HepG2 (cell line): ENCODE measurements around the gene NKX1-1. TPM values are rescaled to one million over a fixed set of nuclear protein-coding genes. Genes with fewer than 3 reads are reported as not detected.
"Not testable (repeated sequence)": the region's sequence is repeated elsewhere in the genome, so short reads cannot be mapped to it uniquely, and the experiment has no call there.

ENCODE experiments used
- ATAC-seq: fragments of 200-7000 bp; cut with Tn5 transposase; 3 replicates; pipeline ENCODE4 v1.9.1; 2020; ENCODE audit warnings: mild to moderate bottlenecking, moderate library complexity
- BruUV-seq: library from RNA; stranded (reverse); fragments of 400-500 nt; replicated peaks from 2 replicates; lab custom pipeline; 2021; lab: Mats Ljungman, UMichigan
- CTCF ChIA-PET: fragments of 300-600 bp; formaldehyde crosslinking; extraction: SDS; loops from one replicate; lab custom pipeline; 2021; ENCODE audit warnings: low total read pairs, inconsistent platforms, low intra/inter-chr PET ratio; lab: Yijun Ruan, JAX
- POLR2A ChIA-PET: fragments of 350-600 bp; sonication (Branson Sonifier 250); formaldehyde crosslinking; loops from one replicate; lab custom pipeline; 2020; ENCODE audit warnings: antibody characterized with exemption, inconsistent platforms; lab: Yijun Ruan, JAX
- DNase-seq: peaks from one replicate; pipeline ENCODE4 v3.0.0-alpha.2; 2015; ENCODE audit warnings: low spot score
- FAIRE-seq: peaks from 3 replicates; lab custom pipeline; 2011; peaks lifted over from hg19 to GRCh38; lab: Jason Lieb, UNC
- H2AFZ ChIP-seq: one replicate; pipeline ENCODE4 v1.6.1; 2011; ENCODE audit warnings: low read length, inconsistent platforms
- H3K27ac ChIP-seq: fragments of 300-600 bp; 3 replicates; pipeline ENCODE4 v1.8.0; 2011; ENCODE audit warnings: mixed run types, mild to moderate bottlenecking, mixed read lengths, low read length, inconsistent platforms; ENCODE audit not compliant: insufficient read depth; ENCODE audit errors: extremely low read length
- H3K27me3 ChIP-seq, 2 experiments: fragments of 200-600 bp in 1 of 2; 2 replicates in 1 of 2; 3 replicates in 1 of 2; pipeline versions ENCODE4 v1.6.0 to v1.8.0; 2011; ENCODE audit warnings: low read length in 2 of 2, mild to moderate bottlenecking in 2 of 2, moderate library complexity in 2 of 2, inconsistent platforms in 1 of 2; ENCODE audit not compliant: insufficient read depth in 2 of 2, control insufficient read depth in 1 of 2
- H3K36me3 ChIP-seq, 2 experiments: fragments of 200-600 bp in 1 of 2; replicated peaks in 1 of 2; 2 replicates in 1 of 2; 3 replicates in 1 of 2; pipeline versions ENCODE4 v1.5.1 to v1.8.0; 2011; ENCODE audit warnings: low read length in 2 of 2, inconsistent platforms in 1 of 2; ENCODE audit not compliant: insufficient read depth in 2 of 2, control insufficient read depth in 1 of 2
- H3K4me1 ChIP-seq: 2 replicates; pipeline ENCODE4 v1.5.1; 2012; ENCODE audit warnings: low read length, inconsistent platforms; ENCODE audit not compliant: insufficient read depth
- H3K4me2 ChIP-seq: 2 replicates; pipeline ENCODE4 v1.6.0; 2011; ENCODE audit warnings: low read depth, low read length, inconsistent platforms
- H3K4me3 ChIP-seq, 3 experiments: fragments of 200-600 bp in 1 of 3; sonication (generic), shearing (Covaris generic) in 1 of 3; replicated peaks in 1 of 3; 2 replicates each; pipeline ENCODE4 v1.5.1; 2011 to 2016; ENCODE audit warnings: low read length in 3 of 3, inconsistent platforms in 2 of 3, low read depth in 2 of 3, mild to moderate bottlenecking in 2 of 3, control low read depth in 1 of 3, mixed read lengths in 1 of 3; ENCODE audit not compliant: insufficient read depth in 1 of 3
- H3K79me2 ChIP-seq: one replicate; pipeline ENCODE4 v1.6.1; 2011; ENCODE audit warnings: low read length, inconsistent platforms; ENCODE audit not compliant: insufficient read depth
- H3K9ac ChIP-seq: 2 replicates; pipeline ENCODE4 v1.6.0; 2011; ENCODE audit warnings: mild to moderate bottlenecking, low read depth, low read length, inconsistent platforms; ENCODE audit not compliant: insufficient read depth
- H3K9me3 ChIP-seq: 2 replicates; pipeline ENCODE4 v1.5.1; 2012; ENCODE audit warnings: mild to moderate bottlenecking, low read length
- H4K20me1 ChIP-seq: 2 replicates; pipeline ENCODE4 v1.6.0; 2011; ENCODE audit warnings: inconsistent platforms, mild to moderate bottlenecking, low read length, moderate library complexity; ENCODE audit not compliant: insufficient read depth
- AGO2 ChIP-seq: fragments of 200-400 bp; formaldehyde crosslinking; optimal IDR thresholded peaks from 2 replicates; pipeline ENCODE3; 2017; ENCODE audit warnings: mild to moderate bottlenecking, low read depth, low read length, moderate library complexity
- GABPB1 ChIP-seq: IDR thresholded peaks from 2 replicates; pipeline ENCODE4 v1.6.1; 2016; ENCODE audit warnings: mild to moderate bottlenecking, missing genetic modification reagents, moderate library complexity, missing compliant biosample characterization
- PLSCR1 ChIP-seq: sonication (generic); formaldehyde crosslinking; IDR thresholded peaks from 2 replicates; pipeline ENCODE4 v1.5.0; 2020; ENCODE audit warnings: missing genetic modification reagents, mild to moderate bottlenecking, borderline replicate concordance
- ZNF558 ChIP-seq: sonication (generic); formaldehyde crosslinking; IDR thresholded peaks from 2 replicates; pipeline ENCODE4 v1.9.0; 2022; ENCODE audit warnings: mild to moderate bottlenecking, missing genetic modification reagents, borderline replicate concordance
- ZNF781 ChIP-seq: sonication (generic); formaldehyde crosslinking; IDR thresholded peaks from 2 replicates; pipeline ENCODE4 v1.5.1; 2020; ENCODE audit warnings: borderline replicate concordance, mild to moderate bottlenecking, missing genetic modification reagents; ENCODE audit errors: not compliant biosample characterization
- WGBS: methylation state at CpG from one replicate; pipeline ENCODE4 v1.1.6; 2017; ENCODE audit warnings: low lambda C conversion rate; 5-methylcytosine and 5-hydroxymethylcytosine counted together
- in situ Hi-C: cut with HindIII; loops from 2 replicates; pipeline ENCODE4 v1.10.0; 2017; ENCODE audit warnings: low pct_unique_long_range_greater_than_20kb; ENCODE audit not compliant: extremely low pct_ligation_motif_present
- intact Hi-C: fragments of 100-400 bp; cut with micrococcal nuclease; formaldehyde crosslinking; loops from one replicate; pipeline ENCODE4 v1.10.0; 2022; ENCODE audit not compliant: unreplicated experiment
- polyA plus RNA-seq, 8 experiments: library from polyadenylated mRNA; depleted of rRNA in 3 of 8; stranded (reverse) in 7 of 8; unstranded in 1 of 8; fragments of >200 nt; fragmentation: Illumina TruSeq in 4 of 8; extraction: Trizol in 4 of 8; gene quantifications; 2 replicates each; pipeline versions ENCODE4 v1.2.1 to v1.2.3, GENCODE V29; 2011 to 2016; ENCODE audit warnings: low read depth in 4 of 8, missing spikeins in 1 of 8, mixed read lengths in 1 of 8; ENCODE audit not compliant: insufficient read depth in 1 of 8
- total RNA-seq, 5 experiments: library from RNA; depleted of rRNA; stranded (reverse); fragments of >200 nt; fragmentation: Illumina TruSeq; extraction: Trizol; gene quantifications; 2 replicates each; pipeline ENCODE4 v1.2.3, GENCODE V29; 2016; ENCODE audit warnings: low read depth in 1 of 5
- TF ChIP-seq, protein P1 (sequence below): sonication (generic); formaldehyde crosslinking; IDR thresholded peaks from 2 replicates; pipeline ENCODE4 v1.5.0; 2020; ENCODE audit warnings: missing genetic modification reagents

The NKX1-1 gene
- total and polyA plus RNA-seq, 2 of the 13 experiments (the other 11 are each of a cell fraction or from before 2014, with no cell fraction given), result not detected

DNA sequence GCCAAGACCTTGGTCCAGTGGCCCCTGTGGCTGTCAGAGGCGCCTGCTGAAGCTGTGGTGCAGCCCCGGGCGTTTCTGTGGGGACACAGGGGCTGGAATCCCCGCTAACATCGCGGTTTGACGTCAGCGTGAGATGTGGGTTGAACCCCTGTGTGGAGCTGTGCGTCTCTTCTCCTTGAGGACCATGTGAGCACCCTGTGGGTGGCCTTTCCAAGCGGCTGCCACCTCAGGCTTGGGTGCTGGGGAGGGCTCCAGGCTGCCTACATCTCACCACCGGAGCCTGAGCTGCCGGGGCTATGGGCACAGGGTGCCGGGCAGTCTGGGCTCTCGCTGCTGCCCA lies 31.6 kb downstream of the NKX1-1 start (continued):
- TF ChIP-seq, protein P1, sequence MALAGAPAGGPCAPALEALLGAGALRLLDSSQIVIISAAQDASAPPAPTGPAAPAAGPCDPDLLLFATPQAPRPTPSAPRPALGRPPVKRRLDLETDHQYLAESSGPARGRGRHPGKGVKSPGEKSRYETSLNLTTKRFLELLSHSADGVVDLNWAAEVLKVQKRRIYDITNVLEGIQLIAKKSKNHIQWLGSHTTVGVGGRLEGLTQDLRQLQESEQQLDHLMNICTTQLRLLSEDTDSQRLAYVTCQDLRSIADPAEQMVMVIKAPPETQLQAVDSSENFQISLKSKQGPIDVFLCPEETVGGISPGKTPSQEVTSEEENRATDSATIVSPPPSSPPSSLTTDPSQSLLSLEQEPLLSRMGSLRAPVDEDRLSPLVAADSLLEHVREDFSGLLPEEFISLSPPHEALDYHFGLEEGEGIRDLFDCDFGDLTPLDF (CRISPR knock-in tag), result no peak
- TF ChIP-seq PLSCR1 (CRISPR knock-in tag) (no peak), GABPB1 (CRISPR knock-in tag) (no peak), ZNF558 (CRISPR knock-in tag) (no peak)

DNA sequence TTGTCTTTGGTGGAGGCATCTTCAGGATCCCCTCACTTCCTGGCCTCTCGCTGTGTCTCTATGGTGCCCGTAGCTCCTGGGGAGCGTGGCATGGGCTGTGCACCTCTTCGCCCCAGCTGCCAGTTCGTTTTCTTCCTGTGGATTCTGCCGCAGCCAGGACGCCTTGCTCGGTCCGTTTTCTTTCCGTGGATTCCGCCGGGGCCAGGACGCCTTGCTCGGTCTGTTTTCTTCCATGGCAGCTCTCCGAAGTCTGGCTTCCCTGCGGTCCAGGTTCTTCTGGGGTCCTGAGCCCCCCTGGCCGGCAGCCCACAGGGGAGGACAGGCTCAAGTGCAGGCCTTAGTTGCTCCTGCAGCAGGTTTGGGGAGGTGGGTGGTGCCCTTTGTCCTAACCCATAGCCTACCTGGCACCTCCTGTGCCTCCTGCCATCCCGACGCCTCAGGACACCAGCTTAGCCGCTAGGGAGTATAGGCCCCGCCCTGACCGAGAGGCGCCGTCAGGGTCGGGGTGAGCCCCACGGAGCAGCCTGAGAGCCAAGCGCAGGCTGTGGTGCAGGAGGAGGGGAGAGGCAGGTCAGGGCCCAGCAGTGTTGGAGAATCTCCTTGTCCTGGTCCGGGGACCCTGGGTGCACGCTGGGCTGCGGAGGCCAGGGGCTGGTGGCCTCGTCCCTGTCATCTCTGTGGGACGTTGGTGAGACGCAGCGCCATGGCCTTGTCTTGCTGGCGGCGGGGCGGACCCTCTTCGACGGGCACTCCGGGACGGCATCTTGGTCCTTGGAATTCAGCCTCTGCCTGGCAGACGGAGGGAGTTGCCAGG lies 32.1 kb downstream of the NKX1-1 start:
- CTCF ChIA-PET, result no interaction called here
- no peak overlapping the region for H3K4me2 ChIP-seq
- no peak overlapping the region for H3K27ac ChIP-seq
- no peaks in the 10 kb centered on the region for H3K4me1 ChIP-seq
- ATAC-seq, result no peak
- no peak for FAIRE-seq
- TF ChIP-seq AGO2, result peak; percentile 53
- no peak for TF ChIP-seq ZNF781 (CRISPR knock-in tag)
- TF ChIP-seq, all 625 proteins: peak for 1
- intact Hi-C loops (no loop called here), in situ Hi-C loops (no loop called here)
- 95% methylated on average over 22 of the region's 42 CpGs for WGBS
- H2AFZ ChIP-seq, result no peak overlapping the region
- H3K9me3 ChIP-seq, result no peaks in the 10 kb centered on the region
- no peaks in the 10 kb centered on the region for H4K20me1 ChIP-seq
- POLR2A ChIA-PET, result interaction anchor here (1.4 kb wide), 1 partner anchor 14 kb away, joined by 3 read pairs; no protein-coding TSS in a partner anchor
- no peaks in the 10 kb centered on the region for H3K79me2 ChIP-seq
- no peak overlapping the region for H3K4me3 ChIP-seq
- no peak overlapping the region for H3K9ac ChIP-seq
- no TSS peak for BruUV-seq
- peaks cover 2 to 22% of the 10 kb centered on the region in 2 experiments; a peak in 4 of 5 replicates for H3K36me3 ChIP-seq
- H3K27me3 ChIP-seq, result no peaks in the 10 kb centered on the region
- no peak for DNase-seq

GRCh38 chr4:1372576-1372975 lies 33.7 kb downstream of the NKX1-1 start:
- WGBS, result 91% methylated on average over 22 of the region's 22 CpGs
- H3K79me2 ChIP-seq, H3K9me3 ChIP-seq, H3K27ac ChIP-seq, ATAC-seq, FAIRE-seq, intact Hi-C loops, POLR2A ChIA-PET, H3K4me3 ChIP-seq, H3K4me2 ChIP-seq, BruUV-seq, in situ Hi-C loops, H3K9ac ChIP-seq, H3K27me3 ChIP-seq, H4K20me1 ChIP-seq, DNase-seq, H3K4me1 ChIP-seq, H2AFZ ChIP-seq, CTCF ChIA-PET: not testable (repeated sequence)
- peaks cover 2 to 22% of the 10 kb centered on the region in 2 experiments; a peak in 4 of 5 replicates for H3K36me3 ChIP-seq
